ENCODE data around the gene OTOP2.
"Not testable (repeated sequence)": the region's sequence is repeated elsewhere in the genome, so short reads cannot be mapped to it uniquely, and the experiment has no call there.

OTOP2 gene

GRCh38 chr17:74901353-74902135, 22.5 kb upstream of the OTOP2 start:
- Histone ChIP-seq H3K27me3 (replicated peaks; ENCODE audit: control insufficient read depth, insufficient read depth, low read length, poor library complexity, severe bottlenecking) (no peaks in the 10 kb centered on the region), H3K27ac (ENCODE audit: insufficient read depth, low read length, poor library complexity, severe bottlenecking) (no peak overlapping the region), H3K9me3 (ENCODE audit: control insufficient read depth, low read length) (no peaks in the 10 kb centered on the region), H3K4me1 (ENCODE audit: control insufficient read depth, insufficient read depth, low read length, poor library complexity, severe bottlenecking) (no peaks in the 10 kb centered on the region), H3K36me3 (ENCODE audit: control insufficient read depth, insufficient read depth, low read length) (no peaks in the 10 kb centered on the region), H3K4me3 (ENCODE audit: insufficient read depth, low read depth, low read length, poor library complexity, severe bottlenecking) (no peak overlapping the region)
- no peak for DNase-seq

GRCh38 chr17:74903034-74903433, 21.0 kb upstream of the OTOP2 start:
- DNase-seq = no peak
- Histone ChIP-seq H3K27ac (ENCODE audit: insufficient read depth, low read length, poor library complexity, severe bottlenecking) (no peak overlapping the region), H3K9me3 (ENCODE audit: control insufficient read depth, low read length) (no peaks in the 10 kb centered on the region), H3K4me3 (ENCODE audit: insufficient read depth, low read depth, low read length, poor library complexity, severe bottlenecking) (no peak overlapping the region), H3K27me3 (replicated peaks; ENCODE audit: control insufficient read depth, insufficient read depth, low read length, poor library complexity, severe bottlenecking) (no peaks in the 10 kb centered on the region), H3K36me3 (ENCODE audit: control insufficient read depth, insufficient read depth, low read length) (no peaks in the 10 kb centered on the region), H3K4me1 (ENCODE audit: control insufficient read depth, insufficient read depth, low read length, poor library complexity, severe bottlenecking) (no peaks in the 10 kb centered on the region)

- Histone ChIP-seq H3K4me1 (ENCODE audit: control insufficient read depth, insufficient read depth, low read length, poor library complexity, severe bottlenecking) (no peaks in the 10 kb centered on the region), H3K27me3 (replicated peaks; ENCODE audit: control insufficient read depth, insufficient read depth, low read length, poor library complexity, severe bottlenecking) (no peaks in the 10 kb centered on the region), H3K9me3 (ENCODE audit: control insufficient read depth, low read length) (no peaks in the 10 kb centered on the region), H3K36me3 (ENCODE audit: control insufficient read depth, insufficient read depth, low read length) (no peaks in the 10 kb centered on the region), H3K4me3 (ENCODE audit: insufficient read depth, low read depth, low read length, poor library complexity, severe bottlenecking) (no peak overlapping the region), H3K27ac (ENCODE audit: insufficient read depth, low read length, poor library complexity, severe bottlenecking) (no peak overlapping the region)
- no peak for DNase-seq
These were observed 20.4 kb upstream of the OTOP2 start for GRCh38 chr17:74903671-74904070.

GRCh38 chr17:74904687-74905409, 19.2 kb upstream of the OTOP2 start:
- Histone ChIP-seq H3K9me3 (ENCODE audit: control insufficient read depth, low read length) (no peaks in the 10 kb centered on the region), H3K4me3 (ENCODE audit: insufficient read depth, low read depth, low read length, poor library complexity, severe bottlenecking) (no peak overlapping the region), H3K4me1 (ENCODE audit: control insufficient read depth, insufficient read depth, low read length, poor library complexity, severe bottlenecking) (no peaks in the 10 kb centered on the region), H3K27me3 (replicated peaks; ENCODE audit: control insufficient read depth, insufficient read depth, low read length, poor library complexity, severe bottlenecking) (no peaks in the 10 kb centered on the region), H3K27ac (ENCODE audit: insufficient read depth, low read length, poor library complexity, severe bottlenecking) (no peak overlapping the region), H3K36me3 (ENCODE audit: control insufficient read depth, insufficient read depth, low read length) (no peaks in the 10 kb centered on the region)
- no peak for DNase-seq

GRCh38 chr17:74906214-74906793, 17.8 kb upstream of the OTOP2 start:
- H3K36me3 ChIP-seq (ENCODE audit: control insufficient read depth, insufficient read depth, low read length); H3K27me3 ChIP-seq (replicated peaks; ENCODE audit: control insufficient read depth, insufficient read depth, low read length, poor library complexity, severe bottlenecking); H3K27ac ChIP-seq (ENCODE audit: insufficient read depth, low read length, poor library complexity, severe bottlenecking): not testable (repeated sequence)

GRCh38 chr17:74907012-74907411, 17.1 kb upstream of the OTOP2 start:
- H3K27ac ChIP-seq (ENCODE audit: insufficient read depth, low read length, poor library complexity, severe bottlenecking) = no peak overlapping the region
- H3K4me3 ChIP-seq (ENCODE audit: insufficient read depth, low read depth, low read length, poor library complexity, severe bottlenecking) = no peak overlapping the region
- no peak for DNase-seq
- no peaks in the 10 kb centered on the region for H3K4me1 ChIP-seq (ENCODE audit: control insufficient read depth, insufficient read depth, low read length, poor library complexity, severe bottlenecking)
- no peaks in the 10 kb centered on the region for H3K9me3 ChIP-seq (ENCODE audit: control insufficient read depth, low read length)
- no peaks in the 10 kb centered on the region for H3K27me3 ChIP-seq (replicated peaks; ENCODE audit: control insufficient read depth, insufficient read depth, low read length, poor library complexity, severe bottlenecking)
- no peaks in the 10 kb centered on the region for H3K36me3 ChIP-seq (ENCODE audit: control insufficient read depth, insufficient read depth, low read length)

More at GRCh38 chr17:74906214-74906793, 17.8 kb upstream of the OTOP2 start:
- not testable (repeated sequence) for H3K4me1 ChIP-seq (ENCODE audit: control insufficient read depth, insufficient read depth, low read length, poor library complexity, severe bottlenecking); H3K9me3 ChIP-seq (ENCODE audit: control insufficient read depth, low read length); DNase-seq; H3K4me3 ChIP-seq (ENCODE audit: insufficient read depth, low read depth, low read length, poor library complexity, severe bottlenecking)

- H3K36me3 ChIP-seq (ENCODE audit: control insufficient read depth, insufficient read depth, low read length); DNase-seq; H3K27ac ChIP-seq (ENCODE audit: insufficient read depth, low read length, poor library complexity, severe bottlenecking); H3K4me3 ChIP-seq (ENCODE audit: insufficient read depth, low read depth, low read length, poor library complexity, severe bottlenecking); H3K4me1 ChIP-seq (ENCODE audit: control insufficient read depth, insufficient read depth, low read length, poor library complexity, severe bottlenecking); H3K9me3 ChIP-seq (ENCODE audit: control insufficient read depth, low read length); H3K27me3 ChIP-seq (replicated peaks; ENCODE audit: control insufficient read depth, insufficient read depth, low read length, poor library complexity, severe bottlenecking): not testable (repeated sequence)
These were observed 15.0 kb upstream of the OTOP2 start for GRCh38 chr17:74909097-74909496.

GRCh38 chr17:74911423-74911822, 12.7 kb upstream of the OTOP2 start:
- H3K27me3 ChIP-seq (replicated peaks; ENCODE audit: control insufficient read depth, insufficient read depth, low read length, poor library complexity, severe bottlenecking); H3K27ac ChIP-seq (ENCODE audit: insufficient read depth, low read length, poor library complexity, severe bottlenecking); DNase-seq; H3K9me3 ChIP-seq (ENCODE audit: control insufficient read depth, low read length); H3K4me3 ChIP-seq (ENCODE audit: insufficient read depth, low read depth, low read length, poor library complexity, severe bottlenecking); H3K36me3 ChIP-seq (ENCODE audit: control insufficient read depth, insufficient read depth, low read length); H3K4me1 ChIP-seq (ENCODE audit: control insufficient read depth, insufficient read depth, low read length, poor library complexity, severe bottlenecking): not testable (repeated sequence)

- Histone ChIP-seq H3K27ac (ENCODE audit: insufficient read depth, low read length, poor library complexity, severe bottlenecking) (no peak overlapping the region), H3K27me3 (replicated peaks; ENCODE audit: control insufficient read depth, insufficient read depth, low read length, poor library complexity, severe bottlenecking) (no peaks in the 10 kb centered on the region), H3K36me3 (ENCODE audit: control insufficient read depth, insufficient read depth, low read length) (no peaks in the 10 kb centered on the region), H3K9me3 (ENCODE audit: control insufficient read depth, low read length) (no peaks in the 10 kb centered on the region), H3K4me3 (ENCODE audit: insufficient read depth, low read depth, low read length, poor library complexity, severe bottlenecking) (no peak overlapping the region), H3K4me1 (ENCODE audit: control insufficient read depth, insufficient read depth, low read length, poor library complexity, severe bottlenecking) (no peaks in the 10 kb centered on the region)
- DNase-seq = no peak
These were observed 7.8 kb upstream of the OTOP2 start for GRCh38 chr17:74916136-74916850.

GRCh38 chr17:74916851-74917199, 7.2 kb upstream of the OTOP2 start:
- no peak for DNase-seq
- Histone ChIP-seq H3K27me3 (replicated peaks; ENCODE audit: control insufficient read depth, insufficient read depth, low read length, poor library complexity, severe bottlenecking) (no peaks in the 10 kb centered on the region), H3K4me1 (ENCODE audit: control insufficient read depth, insufficient read depth, low read length, poor library complexity, severe bottlenecking) (no peaks in the 10 kb centered on the region)

More at GRCh38 chr17:74916851-74917199, 7.2 kb upstream of the OTOP2 start:
- Histone ChIP-seq H3K9me3 (ENCODE audit: control insufficient read depth, low read length) (no peaks in the 10 kb centered on the region), H3K27ac (ENCODE audit: insufficient read depth, low read length, poor library complexity, severe bottlenecking) (no peak overlapping the region), H3K4me3 (ENCODE audit: insufficient read depth, low read depth, low read length, poor library complexity, severe bottlenecking) (no peak overlapping the region), H3K36me3 (ENCODE audit: control insufficient read depth, insufficient read depth, low read length) (no peaks in the 10 kb centered on the region)
